GM12865 (cell line): ENCODE data around the gene DOK1.

Experiments
- DNase-seq: peaks from one replicate; pipeline ENCODE4 v3.0.0; 2010; ENCODE audit warnings: low read depth
- H3K4me3 ChIP-seq: 2 replicates; pipeline ENCODE4 v1.5.1; 2011; ENCODE audit warnings: mild to moderate bottlenecking, low read depth, low read length, control low read depth
- TF ChIP-seq, protein P1 (sequence below): IDR thresholded peaks from 2 replicates; pipeline ENCODE4 v1.5.1; 2011; ENCODE audit warnings: low read length, control low read depth, low read depth, inconsistent platforms; ENCODE audit not compliant: insufficient read depth; ENCODE audit errors: missing control alignments

DOK1 gene

DNA sequence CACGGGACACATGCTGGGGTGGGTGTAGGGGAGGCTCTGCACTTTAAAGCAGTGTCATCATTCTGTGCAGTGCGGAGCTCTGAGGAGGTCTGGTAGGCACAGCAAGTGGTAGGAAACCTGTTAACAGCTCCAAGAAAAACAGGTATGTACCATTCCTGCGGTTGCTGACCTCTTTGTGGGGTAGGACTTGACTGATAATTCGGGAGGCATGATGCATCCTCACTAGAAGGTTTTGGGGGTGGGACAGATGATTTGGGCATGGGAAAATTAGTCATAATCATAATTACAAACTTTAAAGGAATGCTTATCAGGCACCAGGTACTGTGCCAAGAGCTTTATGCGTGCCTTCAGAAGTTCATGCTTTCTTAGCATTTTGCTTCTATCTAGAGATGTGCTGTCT is 9.7 kb downstream of the DOK1 start:
- no peak overlapping the region for H3K4me3 ChIP-seq
- DNase-seq = no peak
- TF ChIP-seq, protein P1, sequence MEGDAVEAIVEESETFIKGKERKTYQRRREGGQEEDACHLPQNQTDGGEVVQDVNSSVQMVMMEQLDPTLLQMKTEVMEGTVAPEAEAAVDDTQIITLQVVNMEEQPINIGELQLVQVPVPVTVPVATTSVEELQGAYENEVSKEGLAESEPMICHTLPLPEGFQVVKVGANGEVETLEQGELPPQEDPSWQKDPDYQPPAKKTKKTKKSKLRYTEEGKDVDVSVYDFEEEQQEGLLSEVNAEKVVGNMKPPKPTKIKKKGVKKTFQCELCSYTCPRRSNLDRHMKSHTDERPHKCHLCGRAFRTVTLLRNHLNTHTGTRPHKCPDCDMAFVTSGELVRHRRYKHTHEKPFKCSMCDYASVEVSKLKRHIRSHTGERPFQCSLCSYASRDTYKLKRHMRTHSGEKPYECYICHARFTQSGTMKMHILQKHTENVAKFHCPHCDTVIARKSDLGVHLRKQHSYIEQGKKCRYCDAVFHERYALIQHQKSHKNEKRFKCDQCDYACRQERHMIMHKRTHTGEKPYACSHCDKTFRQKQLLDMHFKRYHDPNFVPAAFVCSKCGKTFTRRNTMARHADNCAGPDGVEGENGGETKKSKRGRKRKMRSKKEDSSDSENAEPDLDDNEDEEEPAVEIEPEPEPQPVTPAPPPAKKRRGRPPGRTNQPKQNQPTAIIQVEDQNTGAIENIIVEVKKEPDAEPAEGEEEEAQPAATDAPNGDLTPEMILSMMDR = no peak

DNA sequence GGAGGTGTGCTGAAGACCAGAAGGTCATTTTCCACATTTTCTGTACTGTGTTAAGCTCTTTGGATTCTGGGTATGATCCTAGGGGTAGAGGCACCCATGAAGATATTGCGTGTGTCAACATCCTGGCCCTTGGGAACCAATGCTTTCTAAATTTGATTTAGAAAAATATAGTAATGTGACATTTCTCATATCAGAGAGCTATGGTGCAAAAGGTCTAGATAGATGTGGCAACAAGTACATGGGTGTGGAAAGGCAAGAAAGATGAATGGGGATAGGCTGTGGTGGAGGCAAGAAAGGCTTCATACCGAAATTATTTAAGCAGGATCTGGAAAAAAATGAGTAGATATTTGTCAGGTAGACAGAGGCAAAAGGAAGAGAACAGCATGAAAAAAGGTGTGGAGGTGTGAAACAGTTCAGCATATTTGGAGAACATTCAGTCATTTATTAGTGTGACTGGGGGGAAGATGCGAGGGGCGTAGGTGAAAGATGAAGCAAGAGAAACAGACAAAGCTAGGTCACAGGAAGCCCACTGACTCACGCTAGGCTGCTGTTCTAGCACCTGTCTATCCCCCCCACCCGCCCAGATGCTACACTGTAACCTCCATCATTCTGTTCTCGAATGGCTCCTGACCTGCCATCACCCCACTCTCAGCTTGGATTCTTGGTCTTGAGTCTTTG is 11.7 kb downstream of the DOK1 start:
- no peak for DNase-seq

DNA sequence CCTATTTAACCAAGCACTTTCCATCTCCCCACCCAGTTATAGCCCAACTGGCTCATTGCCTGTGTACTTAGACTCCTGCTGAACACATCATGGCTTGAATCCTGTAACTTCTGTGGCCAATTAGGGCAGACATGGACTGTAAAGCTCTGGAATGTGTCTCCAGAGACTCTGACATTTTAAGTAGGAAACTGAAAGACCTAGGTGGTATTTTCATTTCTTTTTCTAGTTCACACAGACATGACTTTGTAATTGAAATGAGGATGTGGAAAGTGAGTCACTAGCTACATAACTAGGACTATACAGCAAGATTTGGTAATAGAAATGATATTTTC is 12.2 kb downstream of the DOK1 start:
- peak; percentile 56 for DNase-seq
- TF ChIP-seq, protein P1 = no peak

More for the DNA sequence above, 11.7 kb downstream of the DOK1 start:
- H3K4me3 ChIP-seq = no peak overlapping the region
- TF ChIP-seq, protein P1 = no peak

DNA sequence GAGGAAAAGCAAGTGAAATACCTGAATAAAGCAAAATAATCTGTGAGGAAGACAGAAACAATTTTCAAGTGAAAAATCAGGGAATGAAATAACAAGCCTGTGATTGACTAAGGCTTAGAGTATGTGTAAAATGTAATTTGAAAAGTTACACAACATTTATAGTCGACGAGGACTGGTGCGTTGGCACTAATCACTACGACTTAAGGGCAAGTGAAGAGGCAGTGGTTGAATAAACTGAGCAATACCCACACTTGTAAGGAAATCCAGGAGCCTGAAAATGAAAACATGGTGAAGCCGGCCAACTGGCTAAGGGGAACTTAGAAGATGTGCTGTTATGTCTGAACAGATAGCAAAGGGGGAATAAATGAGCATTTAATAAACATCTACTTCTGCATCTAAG is 13.4 kb downstream of the DOK1 start:
- TF ChIP-seq, protein P1 = no peak
- no peak overlapping the region for H3K4me3 ChIP-seq
- DNase-seq = no peak

More for the DNA sequence above, 12.2 kb downstream of the DOK1 start:
- H3K4me3 ChIP-seq = no peak overlapping the region

DNA sequence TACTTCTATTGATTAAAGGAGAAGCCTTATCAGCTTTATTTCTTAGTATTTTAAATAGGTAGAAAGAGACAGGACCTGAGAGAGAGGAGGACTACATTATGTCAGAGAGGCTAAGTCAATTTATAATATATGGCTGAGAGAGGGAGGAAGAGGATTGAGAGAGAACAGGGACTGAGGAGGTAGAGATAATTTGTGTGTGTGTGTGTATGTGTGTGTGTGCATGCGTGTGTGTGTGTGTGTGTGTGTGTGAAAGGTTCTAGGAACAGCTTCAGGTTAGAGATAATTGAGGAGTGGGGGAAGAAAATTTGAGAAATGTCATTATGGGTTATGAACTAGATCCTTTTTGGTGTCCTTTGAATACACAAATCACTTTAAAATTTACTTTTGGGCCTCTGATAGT is 15.2 kb downstream of the DOK1 start:
- H3K4me3 ChIP-seq = no peak overlapping the region
- DNase-seq = no peak
- TF ChIP-seq, protein P1 = no peak

DNA sequence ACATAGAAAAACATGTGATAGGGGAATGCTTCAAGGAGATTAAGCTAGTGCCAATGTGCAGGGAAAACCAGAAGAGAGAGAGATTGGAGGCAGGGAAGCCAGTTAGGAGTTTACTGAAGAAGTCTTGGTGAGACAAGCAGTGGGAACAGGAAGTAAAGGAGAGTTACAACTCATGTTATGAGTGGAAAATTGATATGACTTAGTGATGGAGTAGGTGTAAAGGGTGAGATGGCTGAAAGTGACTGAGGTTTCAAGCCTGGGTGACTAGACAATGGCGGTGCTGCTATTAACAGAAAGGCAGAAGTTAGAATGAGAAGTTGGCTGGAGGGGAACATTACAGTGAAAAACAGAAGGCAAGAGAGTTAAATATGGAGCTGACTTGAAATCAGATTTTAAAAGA is 16.5 kb downstream of the DOK1 start:
- H3K4me3 ChIP-seq = no peak overlapping the region; the same call in 1 of the 2 replicates
- peak; percentile 88 for DNase-seq
- TF ChIP-seq, protein P1 = no peak

DNA sequence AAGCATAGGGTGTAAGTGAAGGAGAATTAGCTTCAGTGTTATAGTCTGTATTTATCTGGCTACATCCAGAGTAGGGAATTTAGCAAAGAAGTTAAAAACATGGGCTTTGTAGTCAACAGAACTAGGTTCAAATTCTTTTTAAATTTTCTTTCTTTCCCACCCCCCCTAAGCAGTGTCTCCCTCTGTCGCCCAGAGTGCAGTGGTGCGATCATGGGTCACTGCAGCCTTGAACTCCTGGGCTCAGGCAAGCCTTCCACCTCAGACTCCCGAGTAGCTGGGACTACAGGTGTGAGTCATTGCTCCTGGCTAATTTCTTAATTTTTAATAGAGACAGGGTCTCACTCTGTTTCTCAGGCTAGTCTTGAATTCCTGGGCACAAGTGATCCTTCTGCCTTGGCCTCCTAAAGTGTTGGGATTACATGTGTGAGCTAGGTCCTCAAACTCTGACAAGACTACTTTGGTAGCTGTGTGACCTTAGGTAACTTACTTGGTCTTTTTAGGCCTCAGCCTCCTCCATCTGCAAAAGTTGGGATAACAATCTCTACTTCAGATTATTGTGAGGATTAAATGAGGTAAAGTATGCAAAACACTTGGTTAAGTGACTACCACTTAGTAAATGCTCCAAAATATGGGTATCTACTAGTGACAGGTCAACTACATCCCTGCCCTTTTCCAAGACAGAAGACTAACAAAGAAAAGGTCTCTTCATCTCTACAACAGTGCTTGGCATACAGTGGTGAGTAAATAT is 17.8 kb downstream of the DOK1 start:
- DNase-seq = peak; percentile 46
- H3K4me3 ChIP-seq = no peak overlapping the region
- TF ChIP-seq, protein P1 = peak; percentile 40
